ENCODE results near the gene FANCE. TPM values are rescaled to one million over a fixed set of nuclear protein-coding genes. Genes with fewer than 3 reads are reported as not detected.

FANCE gene
- total and polyA plus RNA-seq, 2 experiments from 2014 or later = 5.4 to 25.5 TPM

- Histone ChIP-seq H3K79me2 (replicated peaks; ENCODE audit: insufficient read depth) (peaks cover 61% of the 10 kb centered on the region), H4K20me1 (replicated peaks; ENCODE audit: insufficient read depth) (peaks cover 11% of the 10 kb centered on the region; the same call in 1 of the 2 replicates), H3K27ac (ENCODE audit: low read depth) (no peak overlapping the region), H2AFZ (no peak overlapping the region), H3K4me2 (peak overlapping the region; percentile 98), H3K4me1 (ENCODE audit: insufficient read depth) (peaks cover 77% of the 10 kb centered on the region), H3K9me2 (ENCODE audit: insufficient read depth) (no peaks in the 10 kb centered on the region), H3K27me3 (ENCODE audit: insufficient read depth) (no peaks in the 10 kb centered on the region), H3K36me3 (ENCODE audit: insufficient read depth) (no peaks in the 10 kb centered on the region), H3F3A (replicated peaks; ENCODE audit: low read depth) (peaks cover 15% of the 10 kb centered on the region; the same call in 1 of the 2 replicates), H3K4me3 (peak overlapping the region; percentile 35; the same call in 1 of the 2 replicates)
- H3K4me1 Mint-ChIP-seq = peaks cover 61% of the 10 kb centered on the region
- peaks cover 1% of the 10 kb centered on the region; the same call in 1 of the 3 replicates for H3K36me3 Mint-ChIP-seq (ENCODE audit: low read depth)
- H3K27me3 Mint-ChIP-seq (ENCODE audit: insufficient read depth, low read depth, poor library complexity) = peaks cover 45% of the 10 kb centered on the region
- no peak for ATAC-seq
- TF ChIP-seq ZNF331 (CRISPR knock-in tag; IDR thresholded peaks at IDR 0.05; ENCODE audit: low read depth) (no peak), STAT1 (IDR thresholded peaks at IDR 0.05; ENCODE audit: unreplicated experiment) (no peak), EZH2 (IDR thresholded peaks at IDR 0.05; ENCODE audit: low read depth, unreplicated experiment) (no peak), ZNF114 (CRISPR knock-in tag; IDR thresholded peaks at IDR 0.05) (no peak), EZH2phosphoT487 (IDR thresholded peaks at IDR 0.05; ENCODE audit: unreplicated experiment) (no peak), POLR2AphosphoS5 (IDR thresholded peaks at IDR 0.05; ENCODE audit: low read depth) (no peak), JUNB (IDR thresholded peaks at IDR 0.05; ENCODE audit: unreplicated experiment) (no peak)
- peak overlapping the region; percentile 36; the same call in 2 of the 3 replicates for H3K4me3 Mint-ChIP-seq
- no peaks in the 10 kb centered on the region; the same call in 2 of the 3 replicates for H3K9me3 Mint-ChIP-seq
- DNase-seq (ENCODE audit: low spot score) = no peak
- no peak overlapping the region; the same call in 1 of the 2 replicates for H3K27ac Mint-ChIP-seq
These were observed 41.3 kb downstream of the FANCE start for GRCh38 chr6:35493307-35493983.

- Histone ChIP-seq H4K20me1 (replicated peaks; ENCODE audit: insufficient read depth) (peaks cover 11% of the 10 kb centered on the region; the same call in 1 of the 2 replicates), H3F3A (replicated peaks; ENCODE audit: low read depth) (peaks cover 16% of the 10 kb centered on the region; the same call in 1 of the 2 replicates), H3K27me3 (ENCODE audit: insufficient read depth) (peaks cover 4% of the 10 kb centered on the region; the same call in 1 of the 2 replicates), H3K9me2 (ENCODE audit: insufficient read depth) (no peaks in the 10 kb centered on the region), H3K27ac (ENCODE audit: low read depth) (no peak overlapping the region), H3K4me3 (peak overlapping the region; percentile 35), H2AFZ (no peak overlapping the region), H3K4me2 (peak overlapping the region; percentile 98; the same call in 1 of the 2 replicates), H3K4me1 (ENCODE audit: insufficient read depth) (peaks cover 77% of the 10 kb centered on the region), H3K36me3 (ENCODE audit: insufficient read depth) (no peaks in the 10 kb centered on the region), H3K79me2 (replicated peaks; ENCODE audit: insufficient read depth) (peaks cover 54% of the 10 kb centered on the region)
- no peak for ATAC-seq
- peak overlapping the region; percentile 4; the same call in 1 of the 2 replicates for H3K27ac Mint-ChIP-seq
- H3K9me3 Mint-ChIP-seq = no peaks in the 10 kb centered on the region; the same call in 2 of the 3 replicates
- peaks cover 5% of the 10 kb centered on the region; the same call in 1 of the 3 replicates for H3K36me3 Mint-ChIP-seq (ENCODE audit: low read depth)
- peak overlapping the region; percentile 36 for H3K4me3 Mint-ChIP-seq
- peaks cover 51% of the 10 kb centered on the region for H3K27me3 Mint-ChIP-seq (ENCODE audit: insufficient read depth, low read depth, poor library complexity)
- DNase-seq (ENCODE audit: low spot score) = peak; percentile 66
- H3K4me1 Mint-ChIP-seq = peaks cover 64% of the 10 kb centered on the region
- no peak for TF ChIP-seq ZNF462 (CRISPR knock-in tag; IDR thresholded peaks at IDR 0.05)
These were observed 42.0 kb downstream of the FANCE start for GRCh38 chr6:35494161-35494563.
